HG03139 (cell line): ENCODE data around the gene ARAF.

Source experiments
- ATAC-seq: cut with Tn5 transposase; IDR thresholded peaks from one replicate; pipeline ENCODE4 v1.9.1; 2021; ENCODE audit not compliant: unreplicated experiment

ARAF gene

DNA sequence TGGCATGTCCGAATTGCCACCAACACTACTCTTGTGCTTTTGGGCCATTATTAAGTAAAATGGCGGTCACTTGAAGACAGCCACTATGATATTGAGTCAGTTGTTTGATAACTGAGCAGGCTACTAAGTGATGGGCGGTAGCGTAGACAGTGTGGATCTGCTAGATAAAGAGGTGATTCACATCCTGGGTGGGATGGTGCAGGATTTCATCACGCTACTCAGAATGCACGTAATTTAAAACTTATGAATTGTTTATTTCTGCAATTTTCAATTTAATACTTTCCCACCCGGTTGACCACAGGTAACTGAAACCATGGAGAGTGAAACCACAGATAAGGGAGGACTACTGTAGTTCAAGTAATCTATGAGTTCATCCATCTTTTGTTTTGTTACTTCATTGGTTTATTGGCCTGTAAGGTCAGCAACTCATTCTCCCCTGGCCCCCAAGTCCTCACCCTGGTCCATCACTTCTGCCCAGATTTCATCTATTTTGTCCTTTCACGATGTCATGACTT is 2.9 kb downstream of the ARAF start:
- ATAC-seq: no peak

DNA sequence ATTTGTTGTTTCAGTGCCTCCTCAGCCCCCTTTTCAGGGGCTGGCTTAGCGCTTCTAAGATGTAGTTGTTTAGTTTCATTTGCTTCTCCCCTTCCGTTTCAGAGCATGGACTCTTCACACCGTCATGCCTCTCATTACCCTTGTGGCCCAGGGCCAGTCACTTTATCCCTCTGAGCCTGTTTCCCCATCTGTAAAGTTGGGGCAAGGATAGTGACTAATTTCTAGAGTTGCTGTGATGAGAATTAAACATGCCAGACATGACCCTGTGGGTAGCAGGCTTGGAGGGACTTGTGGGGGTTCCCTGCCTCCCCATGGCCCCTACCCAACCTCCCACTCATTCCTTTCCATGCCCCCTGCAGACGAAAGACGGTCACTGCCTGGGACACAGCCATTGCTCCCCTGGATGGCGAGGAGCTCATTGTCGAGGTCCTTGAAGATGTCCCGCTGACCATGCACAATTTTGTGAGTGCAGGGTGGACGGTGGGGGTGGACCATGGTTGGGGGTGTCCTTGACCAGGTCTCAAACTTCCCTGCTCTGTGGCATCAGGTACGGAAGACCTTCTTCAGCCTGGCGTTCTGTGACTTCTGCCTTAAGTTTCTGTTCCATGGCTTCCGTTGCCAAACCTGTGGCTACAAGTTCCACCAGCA is 3.6 kb downstream of the ARAF start:
- no peak for ATAC-seq

DNA sequence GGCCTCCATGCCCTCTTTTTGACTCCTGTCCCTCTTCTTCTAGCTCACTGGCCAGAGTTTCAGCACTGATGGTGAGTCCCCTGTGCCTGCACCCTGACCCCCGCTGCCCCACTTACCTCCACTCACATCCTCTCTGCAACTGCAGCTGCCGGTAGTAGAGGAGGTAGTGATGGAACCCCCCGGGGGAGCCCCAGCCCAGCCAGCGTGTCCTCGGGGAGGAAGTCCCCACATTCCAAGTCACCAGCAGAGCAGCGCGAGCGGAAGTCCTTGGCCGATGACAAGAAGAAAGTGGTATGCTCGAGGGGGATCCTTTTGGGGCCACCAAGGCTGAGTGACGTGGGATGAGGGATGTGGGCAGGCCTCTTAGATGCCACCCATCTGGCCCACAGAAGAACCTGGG is 5.8 kb downstream of the ARAF start:
- ATAC-seq: no peak

GRCh38 chrX:47568656-47569295 is 7.8 kb downstream of the ARAF start:
- no peak for ATAC-seq

- ATAC-seq: no peak
Measured at GRCh38 chrX:47570794-47571193, 9.8 kb downstream of the ARAF start.

GRCh38 chrX:47571215-47571614 is 10.2 kb downstream of the ARAF start:
- no peak for ATAC-seq

DNA sequence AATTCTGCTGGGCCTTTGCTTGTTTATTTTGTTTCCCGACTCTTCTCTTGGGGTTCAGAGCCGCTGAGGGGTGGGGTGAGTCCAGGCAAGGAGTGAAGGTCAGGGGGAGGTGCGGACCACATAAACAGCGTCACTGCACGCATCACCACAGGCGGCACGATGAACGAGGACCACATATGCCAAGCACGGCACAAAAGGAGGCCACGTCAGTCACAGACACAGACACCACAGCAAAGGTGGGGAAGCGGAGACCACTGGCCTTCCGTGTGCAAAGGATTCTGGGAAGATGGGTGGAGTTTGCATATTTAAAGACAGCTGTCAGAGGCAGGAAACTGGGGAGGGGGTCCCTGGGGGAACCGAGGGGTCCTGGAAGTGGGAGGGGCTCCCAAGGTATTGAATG is 10.9 kb downstream of the ARAF start:
- ATAC-seq: no peak

GRCh38 chrX:47572773-47573340 is 11.9 kb downstream of the ARAF start:
- ATAC-seq: no peak

- no peak for ATAC-seq
Measured at GRCh38 chrX:47573341-47574075, 12.5 kb downstream of the ARAF start.

GRCh38 chrX:47574076-47574546 is 13.1 kb downstream of the ARAF start:
- no peak for ATAC-seq

DNA sequence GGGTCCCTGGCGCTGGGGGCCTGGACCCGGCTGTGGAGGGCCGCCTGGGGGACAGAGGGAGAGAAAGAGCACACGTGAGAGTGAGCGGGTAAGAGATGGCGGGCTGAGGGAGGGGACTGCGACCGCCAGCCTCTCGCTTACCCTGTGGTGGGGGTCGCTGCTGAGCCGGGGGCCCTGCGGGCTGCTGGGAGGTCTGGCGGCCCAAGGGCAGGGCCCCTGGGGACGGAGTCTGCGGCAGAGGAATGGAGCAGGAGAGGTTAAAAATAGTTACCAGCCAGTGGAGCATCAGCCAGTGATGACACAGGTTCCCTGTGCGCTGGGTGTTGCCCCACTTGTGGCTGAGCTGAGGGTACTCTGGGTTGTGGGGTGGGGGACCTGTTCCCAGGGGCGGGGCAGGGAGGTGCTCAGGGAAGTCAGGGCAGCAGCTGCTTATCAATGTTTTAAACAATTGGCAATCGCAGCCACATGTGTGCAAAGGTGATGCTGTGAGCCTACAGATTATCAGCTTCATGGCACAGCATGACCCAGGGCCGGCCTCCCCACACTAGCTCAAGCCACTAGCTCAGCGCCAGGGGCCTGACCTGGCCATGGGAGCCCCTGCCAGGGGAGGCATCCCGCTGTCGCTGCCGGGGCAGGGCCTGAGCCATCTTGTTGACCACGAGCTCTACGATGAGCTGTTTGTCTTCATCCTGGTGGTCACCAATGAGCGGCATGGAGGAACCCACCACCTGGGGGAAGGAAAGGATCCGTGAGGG is 13.7 kb downstream of the ARAF start:
- ATAC-seq: no peak

- ATAC-seq: no peak
Measured at GRCh38 chrX:47576021-47576898, 15.3 kb downstream of the ARAF start.

DNA sequence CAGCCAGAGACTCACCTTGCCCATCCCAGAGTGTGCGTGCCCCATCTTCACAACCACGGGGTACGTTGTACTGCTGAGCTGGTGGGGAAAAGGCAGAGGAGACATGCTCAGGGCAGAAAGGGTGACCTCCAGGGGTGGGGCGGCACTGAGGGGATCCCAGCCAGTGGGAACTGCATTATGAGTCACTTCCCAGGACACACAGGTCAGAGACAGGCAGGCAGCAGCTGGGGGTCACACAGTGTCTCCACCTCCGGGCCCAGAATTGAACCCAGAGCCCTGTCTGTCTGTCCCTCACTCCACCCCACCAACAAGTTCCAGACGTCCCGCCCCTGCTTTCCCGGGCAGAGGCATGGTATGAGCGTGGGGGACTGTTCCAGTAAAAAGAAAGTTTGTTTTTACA is 16.4 kb downstream of the ARAF start:
- no peak for ATAC-seq

DNA sequence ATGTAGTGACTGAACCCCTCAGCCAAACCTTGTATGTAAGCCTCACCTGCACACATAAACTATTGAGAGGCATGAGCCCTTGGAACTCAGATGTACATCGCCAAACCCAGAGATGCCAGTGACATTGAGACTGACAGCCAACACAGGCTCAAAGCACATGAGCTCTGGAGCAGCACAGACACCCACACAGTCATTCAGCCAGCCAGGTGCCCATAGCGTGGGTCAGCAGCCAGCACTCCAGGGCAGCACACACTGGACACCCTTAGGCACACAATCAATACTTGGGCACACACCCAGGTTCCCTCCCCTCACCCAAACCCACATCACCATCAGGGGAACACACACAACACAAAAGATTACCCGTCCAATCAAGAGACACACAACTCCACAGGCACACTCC is 16.9 kb downstream of the ARAF start:
- ATAC-seq: no peak

DNA sequence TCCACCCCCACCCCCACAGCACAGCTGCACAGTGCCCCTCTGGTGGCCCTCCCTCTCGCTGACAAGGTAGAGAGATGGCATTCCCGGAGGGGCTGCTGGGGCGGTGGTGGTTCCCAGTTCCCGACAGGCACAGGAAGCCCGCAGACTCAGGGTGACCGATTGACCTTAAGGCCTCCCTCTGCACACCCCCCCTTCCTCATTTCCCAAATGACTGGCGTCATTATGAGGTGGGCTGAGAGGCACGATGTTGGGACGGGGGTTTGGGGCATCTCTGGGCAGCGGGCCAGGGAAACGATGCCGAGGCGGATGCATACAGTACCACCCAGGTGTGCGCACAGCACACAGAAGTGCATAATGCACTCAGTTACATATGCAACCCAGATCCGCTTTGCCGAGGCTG is 17.7 kb downstream of the ARAF start:
- no peak for ATAC-seq

GRCh38 chrX:47579537-47579936 is 18.5 kb downstream of the ARAF start:
- no peak for ATAC-seq

DNA sequence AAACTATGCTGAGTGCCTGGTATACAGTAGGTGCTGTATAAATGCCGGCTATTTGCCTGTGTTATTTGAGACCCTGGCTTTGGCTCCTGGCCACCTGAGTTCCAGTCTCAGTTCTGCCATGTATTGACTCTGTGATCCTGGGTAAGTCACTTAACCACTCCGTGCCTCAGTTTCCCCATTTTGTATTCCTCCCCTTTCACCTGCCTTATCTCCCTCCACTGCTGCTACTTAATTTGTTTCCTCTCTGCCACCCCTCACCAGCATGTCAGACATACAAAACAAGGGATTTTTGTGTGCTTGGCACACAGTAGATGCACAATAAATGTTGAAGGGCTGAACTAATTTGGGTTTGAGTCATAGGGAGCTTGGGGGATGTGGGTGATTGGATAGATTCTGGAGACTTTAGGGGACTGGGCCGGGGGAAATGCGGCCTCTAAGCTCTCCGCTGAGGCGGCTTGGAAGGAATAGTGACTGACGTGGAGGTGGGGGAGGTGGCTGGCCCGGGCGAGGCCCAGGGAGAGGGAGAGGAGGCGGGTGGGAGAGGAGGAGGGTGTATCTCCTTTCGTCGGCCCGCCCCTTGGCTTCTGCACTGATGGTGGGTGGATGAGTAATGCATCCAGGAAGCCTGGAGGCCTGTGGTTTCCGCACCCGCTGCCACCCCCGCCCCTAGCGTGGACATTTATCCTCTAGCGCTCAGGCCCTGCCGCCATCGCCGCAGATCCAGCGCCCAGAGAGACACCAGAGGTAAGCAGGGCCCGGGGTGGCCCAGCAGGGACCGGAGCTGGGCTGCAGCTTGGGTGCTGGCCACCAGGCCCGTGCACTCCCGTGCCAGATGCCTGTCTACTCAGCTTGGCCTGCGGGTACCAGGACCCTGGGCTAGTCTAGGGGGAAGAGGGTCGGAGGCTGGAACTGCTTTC is 21.0 kb downstream of the ARAF start, which contains the start of gene TIMP1:
Gene TIMP1, plus strand, starts transcription at position 706 of the 917 bp plus-strand sequence. CDS start 980 bp downstream, outside the sequence.
- ATAC-seq: peak; percentile 90

DNA sequence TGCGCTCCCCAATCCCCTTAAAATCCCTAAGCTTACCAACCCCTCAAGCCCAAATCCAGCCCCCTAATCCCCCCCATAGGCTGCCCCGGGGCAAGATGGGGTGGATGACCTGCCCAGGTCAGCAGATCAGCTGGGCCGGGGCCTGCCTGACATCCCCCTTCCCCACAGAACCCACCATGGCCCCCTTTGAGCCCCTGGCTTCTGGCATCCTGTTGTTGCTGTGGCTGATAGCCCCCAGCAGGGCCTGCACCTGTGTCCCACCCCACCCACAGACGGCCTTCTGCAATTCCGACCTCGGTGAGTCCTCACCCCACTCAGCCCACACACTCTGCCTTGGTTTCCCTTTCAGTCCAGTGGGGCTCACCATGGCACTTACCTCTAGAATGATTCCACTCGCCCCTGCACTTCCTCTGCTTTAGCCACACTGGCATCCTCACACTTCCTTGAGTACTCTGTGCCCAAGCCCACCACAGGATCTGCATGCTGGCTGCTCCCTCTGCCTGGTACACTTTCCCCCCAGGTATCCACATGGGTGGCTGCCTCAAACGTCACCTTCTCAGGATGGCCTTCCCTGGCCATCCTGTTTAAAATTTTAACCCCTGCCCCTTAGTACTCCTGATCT is 22.3 kb downstream of the ARAF start:
- no peak for ATAC-seq
